K562 (cell line): ENCODE measurements around the gene DDIT3. TPM values are rescaled to one million over a fixed set of nuclear protein-coding genes. Genes with fewer than 3 reads are reported as not detected.

Experiments used
- AFF4 ChIP-seq: sonication (generic); formaldehyde crosslinking; IDR thresholded peaks from 2 replicates; pipeline ENCODE4 v1.8.0; 2023; ENCODE audit warnings: mild to moderate bottlenecking, missing genetic modification reagents
- ARID4B ChIP-seq: sonication (generic); formaldehyde crosslinking; IDR thresholded peaks from 2 replicates; pipeline ENCODE4 v1.8.0; 2022; ENCODE audit warnings: mild to moderate bottlenecking, missing genetic modification reagents
- ATF3 ChIP-seq, 2 experiments: fragments of 450-650 bp in 1 of 2; sonication (generic) in 1 of 2; formaldehyde crosslinking in 1 of 2; IDR thresholded peaks in 1 of 2; conservative IDR thresholded peaks in 1 of 2; 2 replicates each; pipeline versions ENCODE4 v1.6.1 to v1.8.1; 2016 to 2023; ENCODE audit warnings: mild to moderate bottlenecking in 2 of 2, moderate library complexity in 2 of 2, inconsistent platforms in 1 of 2, missing genetic modification reagents in 1 of 2
- CHCHD3 ChIP-seq: fragments of 250-450 bp; sonication (Bioruptor Pico); IDR thresholded peaks from 2 replicates; pipeline ENCODE4 v2.1.2; 2022; ENCODE audit warnings: mild to moderate bottlenecking
- FOXM1 ChIP-seq, 2 experiments: fragments of 450-650 bp in 1 of 2; sonication (generic) in 1 of 2; formaldehyde crosslinking in 1 of 2; IDR thresholded peaks; 2 replicates each; pipeline versions ENCODE4 v1.6.1 to v1.9.0; 2017 to 2022; ENCODE audit warnings: low read depth in 2 of 2, mild to moderate bottlenecking in 2 of 2, missing genetic modification reagents in 1 of 2, moderate library complexity in 1 of 2
- MXD1 ChIP-seq: fragments of 250-450 bp; sonication (Bioruptor Pico); IDR thresholded peaks from 2 replicates; pipeline ENCODE4 v1.8.0; 2021; ENCODE audit warnings: borderline replicate concordance, mild to moderate bottlenecking, moderate library complexity; ENCODE audit not compliant: poor library complexity, severe bottlenecking
- NFE2L1 ChIP-seq: fragments of 450-650 bp; IDR thresholded peaks from 2 replicates; pipeline ENCODE4 v1.6.1; 2016; ENCODE audit warnings: missing genetic modification characterization, low read depth, mild to moderate bottlenecking, missing compliant biosample characterization, moderate library complexity, borderline replicate concordance
- NFRKB ChIP-seq: fragments of 450-650 bp; IDR thresholded peaks from 2 replicates; pipeline ENCODE4 v1.6.1; 2016; ENCODE audit warnings: low read depth
- RBM22 ChIP-seq: fragments of 200-400 bp; formaldehyde crosslinking; IDR thresholded peaks from 2 replicates; pipeline ENCODE4 v1.6.1; 2018; ENCODE audit warnings: low read length, low read depth; ENCODE audit not compliant: poor library complexity, severe bottlenecking
- SMC3 ChIP-seq: conservative IDR thresholded peaks from 2 replicates; pipeline ENCODE4 v1.6.1; 2011; ENCODE audit warnings: low read depth, low read length, improper control_type of control experiment; ENCODE audit not compliant: insufficient read depth
- SRSF7 ChIP-seq: fragments of 200-400 bp; formaldehyde crosslinking; optimal IDR thresholded peaks from 2 replicates; pipeline ENCODE3; 2017; ENCODE audit warnings: mild to moderate bottlenecking, low read depth, low read length
- SRSF9 ChIP-seq: fragments of 200-400 bp; formaldehyde crosslinking; IDR thresholded peaks from 2 replicates; pipeline ENCODE4 v1.6.1; 2017; ENCODE audit warnings: low read depth, low read length, borderline replicate concordance
- SUPT5H ChIP-seq: fragments of 450-650 bp; IDR thresholded peaks from 2 replicates; pipeline ENCODE4 v1.6.1; 2016
- TEAD1 ChIP-seq, 2 experiments: fragments of 450-650 bp in 1 of 2; sonication (generic) in 1 of 2; formaldehyde crosslinking; IDR thresholded peaks; 2 replicates each; pipeline versions ENCODE4 v1.4.0 to v1.8.0; 2020 to 2022; ENCODE audit warnings: mild to moderate bottlenecking in 2 of 2, missing genetic modification reagents in 1 of 2
- U2AF2 ChIP-seq: fragments of 200-400 bp; formaldehyde crosslinking; optimal IDR thresholded peaks from 2 replicates; pipeline ENCODE3; 2017; ENCODE audit warnings: low read depth, mild to moderate bottlenecking, low read length
- ZNF224 ChIP-seq: sonication (generic); formaldehyde crosslinking; IDR thresholded peaks from 2 replicates; pipeline ENCODE4 v1.8.0; 2022; ENCODE audit warnings: mild to moderate bottlenecking, missing genetic modification reagents
- ZNF830 ChIP-seq: fragments of 250-450 bp; sonication (Bioruptor Pico); IDR thresholded peaks from 2 replicates; pipeline ENCODE4 v1.5.0; 2021; ENCODE audit warnings: mild to moderate bottlenecking
- polyA plus RNA-seq, 8 experiments: library from polyadenylated mRNA; depleted of rRNA in 4 of 8; stranded (reverse) in 5 of 8; unstranded in 3 of 8; fragments of >200 nt; fragmentation: Nextera tagmentation in 2 of 8; fragmentation: Illumina TruSeq in 1 of 8; extraction: Ambion mirVana in 2 of 8; extraction: Trizol in 1 of 8; gene quantifications; 2 replicates each; pipeline versions ENCODE4 v1.2.1 to v1.2.3, GENCODE V29; 2011 to 2014; ENCODE audit warnings: inconsistent platforms in 1 of 8, missing spikeins in 1 of 8
- total RNA-seq, 7 experiments: library from RNA; depleted of rRNA in 6 of 7; stranded (reverse); fragments of >200 nt in 6 of 7; fragmentation: Illumina TruSeq in 2 of 7; extraction: Trizol in 2 of 7; gene quantifications; 2 replicates each; pipeline versions ENCODE4 v1.2.1 to v1.2.3, GENCODE V29; 2011 to 2021; ENCODE audit warnings: low replicate concordance in 1 of 7

DDIT3 gene
- total and polyA plus RNA-seq, 9 of the 15 experiments (the other 6 are each of a cell fraction or from before 2014, with no cell fraction given), result 59.1 to 272 (median 89.9) TPM

- TF ChIP-seq ATF3 (IDR thresholded peaks at IDR 0.05) (peak; percentile 66), ATF3 (CRISPR knock-in tag; conservative IDR thresholded peaks at IDR 0.05) (no peak), SRSF9 (no peak), MXD1 (no peak), NFE2L1 (tag) (no peak), NFRKB (no peak), RBM22 (no peak), AFF4 (CRISPR knock-in tag) (no peak), SUPT5H (no peak; the same call in 1 of the 2 replicates), SRSF7 (no peak), FOXM1 (IDR thresholded peaks at IDR 0.05; ENCODE audit: low read depth) (no peak), FOXM1 (CRISPR knock-in tag; IDR thresholded peaks at IDR 0.05; ENCODE audit: low read depth) (0 out of 2 replicates have a peak, but pooled peaks have one; percentile 19), ARID4B (CRISPR knock-in tag) (no peak), SMC3 (no peak), TEAD1 (CRISPR knock-in tag; IDR thresholded peaks at IDR 0.05) (no peak), U2AF2 (no peak), CHCHD3 (no peak), ZNF224 (CRISPR knock-in tag) (no peak), ZNF830 (CRISPR knock-in tag) (no peak)
Measured at GRCh38 chr12:57545809-57546437, 25.6 kb upstream of the DDIT3 start (continued).
